ENCODE results near the gene KNDC1.

DNA sequence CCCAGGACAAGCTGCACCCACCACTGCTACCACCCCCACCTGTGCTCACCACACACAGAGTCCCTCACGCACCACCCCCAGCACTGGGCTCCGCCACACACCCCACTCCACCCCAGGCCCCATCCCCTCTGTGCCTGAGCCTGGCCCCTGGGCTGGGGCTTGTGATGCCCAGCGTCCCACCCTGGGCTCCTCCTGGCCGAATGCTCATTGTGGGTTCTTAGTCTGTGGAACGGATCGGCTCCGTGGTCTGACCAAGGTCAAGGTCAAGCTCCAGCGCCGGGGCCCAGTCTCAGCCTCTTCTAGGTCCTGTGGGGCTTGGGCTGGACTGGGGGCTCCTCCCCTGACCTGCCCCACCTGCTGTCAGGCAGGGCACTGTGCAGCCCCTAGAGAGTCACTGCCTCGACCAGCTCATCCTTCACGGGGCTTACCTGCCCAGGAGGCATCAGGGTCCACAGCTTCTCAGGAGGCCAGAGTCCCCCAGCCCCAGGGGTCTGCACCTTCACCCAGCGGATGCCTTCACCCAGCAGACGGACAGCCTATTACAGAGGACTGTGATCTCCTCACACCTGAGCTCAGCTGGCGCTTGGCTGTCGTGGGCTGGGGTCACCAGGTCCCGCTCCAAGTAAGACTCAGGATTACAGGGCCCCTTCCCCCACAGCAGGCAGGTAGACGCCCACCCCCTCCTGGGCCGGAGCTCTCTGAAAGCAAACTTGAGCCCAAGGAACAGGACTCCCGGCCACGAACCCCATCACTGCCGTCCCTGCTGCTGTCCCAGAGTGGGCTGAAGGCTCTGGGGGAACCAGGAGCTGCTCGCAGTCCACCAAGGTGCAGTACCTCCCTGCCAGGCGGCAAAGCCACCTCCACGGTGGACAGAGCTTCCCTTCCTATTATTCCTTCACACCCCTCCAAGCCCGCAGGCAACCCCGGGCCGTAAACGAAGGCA lies 54.7 kb downstream of the KNDC1 start:
- TF ChIP-seq EZH2 (IDR thresholded peaks at IDR 0.05) (no peak), POLR2AphosphoS5 (IDR thresholded peaks at IDR 0.05; ENCODE audit: borderline replicate concordance, low read depth, low read length) (no peak), FOXP2 (optimal IDR thresholded peaks at IDR 0.05; ENCODE audit: control extremely low read depth, extremely low read length, insufficient read depth) (no peak)

Data from SK-N-MC (cell line).